Vagina (tissue), 2 donors: ENCODE measurements around the gene GRHL3. TPM values are rescaled to one million over a fixed set of nuclear protein-coding genes. Genes with fewer than 3 reads are reported as not detected.

ENCODE experiments used
- DNase-seq, 2 donors: peaks; one replicate each; pipeline ENCODE4 v3.0.0-alpha.2; 2017; ENCODE audit errors: extremely low spot score in 2 of 2
- H3K27ac ChIP-seq: fragments of 200-600 bp; sonication (generic); one replicate; pipeline ENCODE4 v1.5.1; 2019
- H3K27me3 ChIP-seq: fragments of 200-600 bp; sonication (generic); one replicate; pipeline ENCODE4 v1.5.1; 2019
- H3K36me3 ChIP-seq, 2 donors: fragments of 200-600 bp; sonication (generic); one replicate each; pipeline ENCODE4 v1.5.1; 2017 to 2019
- H3K4me1 ChIP-seq: fragments of 200-600 bp; sonication (generic); one replicate; pipeline ENCODE4 v1.5.1; 2019
- H3K4me3 ChIP-seq, 2 donors: fragments of 200-600 bp; sonication (generic); 1 replicate in 1 of 2; 2 replicates in 1 of 2; pipeline ENCODE4 v1.5.1; 2016 to 2019
- H3K9me3 ChIP-seq: fragments of 200-600 bp; sonication (generic); one replicate; pipeline ENCODE4 v1.5.1; 2019
- CTCF ChIP-seq, 3 experiments: fragments of 450-650 bp in 2 of 3; fragments of 200-600 bp in 1 of 3; sonication (generic) in 1 of 3; IDR thresholded peaks; one replicate each; pipeline ENCODE4 v1.5.1; 2017 to 2019; ENCODE audit warnings: antibody characterized with exemption in 3 of 3, mild to moderate bottlenecking in 2 of 3, moderate library complexity in 2 of 3
- POLR2A ChIP-seq, 2 donors: fragments of 450-650 bp; IDR thresholded peaks; one replicate each; pipeline ENCODE4 v1.6.1; 2017; ENCODE audit warnings: antibody characterized with exemption in 2 of 2, mild to moderate bottlenecking in 2 of 2, moderate library complexity in 2 of 2
- POLR2AphosphoS5 ChIP-seq, 2 donors: sonication (generic); formaldehyde crosslinking; IDR thresholded peaks; one replicate each; pipeline ENCODE4 v1.9.0; 2017; ENCODE audit warnings: antibody characterized with exemption in 2 of 2, mild to moderate bottlenecking in 2 of 2, low read depth in 1 of 2; ENCODE audit not compliant: insufficient read depth in 1 of 2
- intact Hi-C: fragments of 100-400 bp; cut with DNase I; formaldehyde crosslinking; loops from one replicate; pipeline ENCODE4 v1.15.1; 2023
- total RNA-seq: library from RNA; depleted of rRNA; stranded (reverse); fragments of >200 nt; gene quantifications from one replicate; pipeline ENCODE4 v1.2.3, GENCODE V29; 2016

GRHL3 gene
- total RNA-seq, 1 donor from 2014 or later = 58.7 TPM

- no peaks in the 10 kb centered on the region for H3K36me3 ChIP-seq
- H3K4me3 ChIP-seq = no peak overlapping the region
- intact Hi-C loops = no loop called here
- no peaks in the 10 kb centered on the region for H3K27me3 ChIP-seq
- no peak overlapping the region for H3K27ac ChIP-seq
- TF ChIP-seq POLR2AphosphoS5 (IDR thresholded peaks at IDR 0.05; ENCODE audit: insufficient read depth in 1 of 2, low read depth in 1 of 2) (no peak), CTCF (IDR thresholded peaks at IDR 0.05) (no peak), POLR2A (IDR thresholded peaks at IDR 0.05) (no peak)
- no peak for DNase-seq
- peaks cover 13% of the 10 kb centered on the region for H3K4me1 ChIP-seq
- H3K9me3 ChIP-seq = no peaks in the 10 kb centered on the region
These were observed 16.9 kb upstream of the GRHL3 start for GRCh38 chr1:24302209-24302611.

GRCh38 chr1:24303600-24303999, 15.6 kb upstream of the GRHL3 start:
- Histone ChIP-seq H3K9me3 (no peaks in the 10 kb centered on the region), H3K4me1 (peaks cover 13% of the 10 kb centered on the region), H3K27me3 (no peaks in the 10 kb centered on the region), H3K27ac (no peak overlapping the region), H3K36me3 (no peaks in the 10 kb centered on the region), H3K4me3 (no peak overlapping the region)
- intact Hi-C loops = no loop called here
- DNase-seq = no peak
- TF ChIP-seq CTCF (IDR thresholded peaks at IDR 0.05) (no peak), POLR2AphosphoS5 (IDR thresholded peaks at IDR 0.05; ENCODE audit: insufficient read depth in 1 of 2, low read depth in 1 of 2) (no peak), POLR2A (IDR thresholded peaks at IDR 0.05) (no peak)

GRCh38 chr1:24304763-24305162, 14.4 kb upstream of the GRHL3 start:
- no peak for DNase-seq
- H3K36me3 ChIP-seq = no peaks in the 10 kb centered on the region
- intact Hi-C loops = no loop called here
- H3K27ac ChIP-seq = no peak overlapping the region
- H3K4me1 ChIP-seq = peaks cover 13% of the 10 kb centered on the region
- no peak overlapping the region for H3K4me3 ChIP-seq
- no peaks in the 10 kb centered on the region for H3K27me3 ChIP-seq
- no peaks in the 10 kb centered on the region for H3K9me3 ChIP-seq
- TF ChIP-seq POLR2A (IDR thresholded peaks at IDR 0.05) = no peak
- no peak for TF ChIP-seq POLR2AphosphoS5 (IDR thresholded peaks at IDR 0.05; ENCODE audit: insufficient read depth in 1 of 2, low read depth in 1 of 2)
- TF ChIP-seq CTCF (IDR thresholded peaks at IDR 0.05) = no peak

GRCh38 chr1:24308365-24309015, 10.7 kb upstream of the GRHL3 start:
- no peak for TF ChIP-seq CTCF (IDR thresholded peaks at IDR 0.05)
- no peak for TF ChIP-seq POLR2A (IDR thresholded peaks at IDR 0.05)
- no peak for TF ChIP-seq POLR2AphosphoS5 (IDR thresholded peaks at IDR 0.05; ENCODE audit: insufficient read depth in 1 of 2, low read depth in 1 of 2)
- H3K4me3 ChIP-seq = no peak overlapping the region
- H3K27me3 ChIP-seq = no peaks in the 10 kb centered on the region
- DNase-seq = no peak
- H3K36me3 ChIP-seq = no peaks in the 10 kb centered on the region
- intact Hi-C loops = no loop called here
- no peaks in the 10 kb centered on the region for H3K9me3 ChIP-seq
- no peaks in the 10 kb centered on the region for H3K4me1 ChIP-seq
- H3K27ac ChIP-seq = no peak overlapping the region

GRCh38 chr1:24309762-24310485, 9.2 kb upstream of the GRHL3 start:
- no peaks in the 10 kb centered on the region for H3K36me3 ChIP-seq
- H3K9me3 ChIP-seq = no peaks in the 10 kb centered on the region
- no peaks in the 10 kb centered on the region for H3K27me3 ChIP-seq
- H3K4me3 ChIP-seq = no peak overlapping the region
- no peak for TF ChIP-seq POLR2A (IDR thresholded peaks at IDR 0.05)
- no peak for TF ChIP-seq CTCF (IDR thresholded peaks at IDR 0.05)
- TF ChIP-seq POLR2AphosphoS5 (IDR thresholded peaks at IDR 0.05; ENCODE audit: insufficient read depth in 1 of 2, low read depth in 1 of 2) = peak in 1 of 2 donors; percentile 34
- no peak overlapping the region for H3K27ac ChIP-seq
- H3K4me1 ChIP-seq = no peaks in the 10 kb centered on the region
- intact Hi-C loops = no loop called here
- DNase-seq = no peak
